ENCODE data around the gene TKTL2. TPM values are rescaled to one million over a fixed set of nuclear protein-coding genes. Genes with fewer than 3 reads are reported as not detected.
"Not testable (repeated sequence)": the region's sequence is repeated elsewhere in the genome, so short reads cannot be mapped to it uniquely, and the experiment has no call there.

Gene TKTL2
- total RNA-seq, 2 experiments from 2014 or later: not detected

GRCh38 chr4:163484906-163485305 is 11.4 kb upstream of the TKTL2 start:
- peak; percentile 70 for DNase-seq
- H3K27me3 Mint-ChIP-seq: peaks cover 15% of the 10 kb centered on the region
- H3K27ac Mint-ChIP-seq: no peak overlapping the region
- H3K9me3 Mint-ChIP-seq: no peaks in the 10 kb centered on the region
- no peak overlapping the region for H3K4me3 Mint-ChIP-seq
- ChIA-PET POLR2A (no interaction called here), CTCF (interaction anchor here (1.1 to 1.9 kb wide), 2 partner anchors 64 to 66 kb away, joined by 3 to 9 read pairs; no protein-coding TSS in a partner anchor)
- H3K36me3 Mint-ChIP-seq (ENCODE audit: low read depth): no peaks in the 10 kb centered on the region
- H3K4me1 Mint-ChIP-seq: no peaks in the 10 kb centered on the region

- H3K27me3 Mint-ChIP-seq: peaks cover 3% of the 10 kb centered on the region
- H3K27ac Mint-ChIP-seq: no peak overlapping the region
- ChIA-PET CTCF (no interaction called here), POLR2A (no interaction called here)
- H3K4me1 Mint-ChIP-seq: no peaks in the 10 kb centered on the region
- H3K4me3 Mint-ChIP-seq: no peak overlapping the region
- DNase-seq: no peak
- no peaks in the 10 kb centered on the region for H3K9me3 Mint-ChIP-seq
- no peaks in the 10 kb centered on the region for H3K36me3 Mint-ChIP-seq (ENCODE audit: low read depth)
Measured at GRCh38 chr4:163482190-163482589, 8.6 kb upstream of the TKTL2 start.

GRCh38 chr4:163476761-163477438 is 3.3 kb upstream of the TKTL2 start:
- Mint-ChIP-seq H3K4me1 (no peaks in the 10 kb centered on the region), H3K27ac (no peak overlapping the region), H3K36me3 (ENCODE audit: low read depth) (no peaks in the 10 kb centered on the region), H3K27me3 (peaks cover 3% of the 10 kb centered on the region), H3K9me3 (no peaks in the 10 kb centered on the region), H3K4me3 (no peak overlapping the region)
- no peak for DNase-seq
- CTCF ChIA-PET: no interaction called here
- POLR2A ChIA-PET: no interaction called here

- Mint-ChIP-seq H3K36me3 (ENCODE audit: low read depth) (no peaks in the 10 kb centered on the region), H3K27me3 (peaks cover 16% of the 10 kb centered on the region), H3K27ac (no peak overlapping the region), H3K4me3 (no peak overlapping the region), H3K9me3 (no peaks in the 10 kb centered on the region), H3K4me1 (no peaks in the 10 kb centered on the region)
- ChIA-PET POLR2A (no interaction called here), CTCF (interaction anchor here (1.6 kb wide), 1 partner anchor 76 kb away, joined by 7 read pairs; no protein-coding TSS in a partner anchor)
- DNase-seq: no peak
Measured at GRCh38 chr4:163474027-163474426, 473 bp upstream of the TKTL2 start.

- Mint-ChIP-seq H3K4me1 (no peaks in the 10 kb centered on the region), H3K27me3 (peaks cover 17% of the 10 kb centered on the region), H3K27ac (no peak overlapping the region), H3K36me3 (ENCODE audit: low read depth) (no peaks in the 10 kb centered on the region), H3K9me3 (no peaks in the 10 kb centered on the region), H3K4me3 (no peak overlapping the region)
- POLR2A ChIA-PET: no interaction called here
- CTCF ChIA-PET: no interaction called here
- no peak for DNase-seq
Measured at GRCh38 chr4:163473130-163473529, 424 bp downstream of the TKTL2 start.

- no peak overlapping the region for H3K4me3 Mint-ChIP-seq
- no peak for DNase-seq
- H3K9me3 Mint-ChIP-seq: no peaks in the 10 kb centered on the region
- CTCF ChIA-PET: no interaction called here
- POLR2A ChIA-PET: no interaction called here
- H3K36me3 Mint-ChIP-seq (ENCODE audit: low read depth): no peaks in the 10 kb centered on the region
- H3K27ac Mint-ChIP-seq: no peak overlapping the region
- peaks cover 15% of the 10 kb centered on the region for H3K27me3 Mint-ChIP-seq
- H3K4me1 Mint-ChIP-seq: no peaks in the 10 kb centered on the region
Measured at GRCh38 chr4:163470391-163470790, 3.2 kb downstream of the TKTL2 start.

- ChIA-PET CTCF (interaction anchor here (0.6 kb wide), 1 partner anchor 11 kb away, joined by 4 read pairs; no protein-coding TSS in a partner anchor), POLR2A (no interaction called here)
- no peak overlapping the region for H3K27ac Mint-ChIP-seq
- no peaks in the 10 kb centered on the region for H3K9me3 Mint-ChIP-seq
- H3K36me3 Mint-ChIP-seq (ENCODE audit: low read depth): no peaks in the 10 kb centered on the region
- DNase-seq: no peak
- H3K4me1 Mint-ChIP-seq: no peaks in the 10 kb centered on the region
- peaks cover 15% of the 10 kb centered on the region for H3K27me3 Mint-ChIP-seq
- H3K4me3 Mint-ChIP-seq: no peak overlapping the region
Measured at GRCh38 chr4:163467082-163467770, 6.3 kb downstream of the TKTL2 start.

GRCh38 chr4:163462556-163462955 is 11.0 kb downstream of the TKTL2 start:
- H3K27me3 Mint-ChIP-seq: no peaks in the 10 kb centered on the region
- no peaks in the 10 kb centered on the region for H3K36me3 Mint-ChIP-seq (ENCODE audit: low read depth)
- H3K27ac Mint-ChIP-seq: no peak overlapping the region
- no peak overlapping the region for H3K4me3 Mint-ChIP-seq
- H3K9me3 Mint-ChIP-seq: no peaks in the 10 kb centered on the region
- ChIA-PET CTCF (no interaction called here), POLR2A (no interaction called here)
- DNase-seq: no peak
- H3K4me1 Mint-ChIP-seq: no peaks in the 10 kb centered on the region

GRCh38 chr4:163448540-163449203 is 24.9 kb downstream of the TKTL2 start:
- H3K9me3 Mint-ChIP-seq: no peaks in the 10 kb centered on the region
- ChIA-PET CTCF (no interaction called here), POLR2A (no interaction called here)
- H3K4me1 Mint-ChIP-seq: no peaks in the 10 kb centered on the region
- no peak overlapping the region for H3K27ac Mint-ChIP-seq
- DNase-seq: no peak
- no peaks in the 10 kb centered on the region for H3K36me3 Mint-ChIP-seq (ENCODE audit: low read depth)
- no peak overlapping the region for H3K4me3 Mint-ChIP-seq
- peaks cover 5% of the 10 kb centered on the region for H3K27me3 Mint-ChIP-seq

- Mint-ChIP-seq H3K4me1 (no peaks in the 10 kb centered on the region), H3K27me3 (peaks cover 8% of the 10 kb centered on the region), H3K27ac (no peak overlapping the region), H3K36me3 (ENCODE audit: low read depth) (no peaks in the 10 kb centered on the region), H3K4me3 (no peak overlapping the region), H3K9me3 (no peaks in the 10 kb centered on the region)
- no peak for DNase-seq
- ChIA-PET CTCF (no interaction called here), POLR2A (no interaction called here)
Measured at GRCh38 chr4:163447481-163447880, 26.1 kb downstream of the TKTL2 start.

- H3K9me3 Mint-ChIP-seq; H3K36me3 Mint-ChIP-seq (ENCODE audit: low read depth); H3K4me1 Mint-ChIP-seq; H3K27me3 Mint-ChIP-seq; CTCF ChIA-PET; POLR2A ChIA-PET; H3K27ac Mint-ChIP-seq; H3K4me3 Mint-ChIP-seq; DNase-seq: not testable (repeated sequence)
Measured at GRCh38 chr4:163447023-163447422, 26.5 kb downstream of the TKTL2 start.

GRCh38 chr4:163440040-163440439 is 33.5 kb downstream of the TKTL2 start:
- Mint-ChIP-seq H3K4me3 (no peak overlapping the region), H3K4me1 (no peaks in the 10 kb centered on the region), H3K27me3 (peaks cover 6% of the 10 kb centered on the region), H3K27ac (no peak overlapping the region), H3K36me3 (ENCODE audit: low read depth) (no peaks in the 10 kb centered on the region), H3K9me3 (no peaks in the 10 kb centered on the region)
- POLR2A ChIA-PET: no interaction called here
- CTCF ChIA-PET: interaction anchor here (0.5 kb wide), 1 partner anchor 14 kb away, joined by 3 read pairs; no protein-coding TSS in a partner anchor
- DNase-seq: no peak

All from activated CD4-positive, alpha-beta T cell treated with anti-CD3 and anti-CD28 coated beads, Interleukin-2, amount 10 ng/mL, durations not matched to agents 7 days and 5 days (primary cell).